GM12872 (cell line): ENCODE data around the gene LRRN3.

ENCODE experiments used
- TF ChIP-seq, protein P1 (sequence below): IDR thresholded peaks from 3 replicates; pipeline ENCODE4 v1.5.1; 2011; ENCODE audit warnings: low read depth, mild to moderate bottlenecking, low read length, moderate library complexity; ENCODE audit not compliant: insufficient read depth

The LRRN3 gene

DNA sequence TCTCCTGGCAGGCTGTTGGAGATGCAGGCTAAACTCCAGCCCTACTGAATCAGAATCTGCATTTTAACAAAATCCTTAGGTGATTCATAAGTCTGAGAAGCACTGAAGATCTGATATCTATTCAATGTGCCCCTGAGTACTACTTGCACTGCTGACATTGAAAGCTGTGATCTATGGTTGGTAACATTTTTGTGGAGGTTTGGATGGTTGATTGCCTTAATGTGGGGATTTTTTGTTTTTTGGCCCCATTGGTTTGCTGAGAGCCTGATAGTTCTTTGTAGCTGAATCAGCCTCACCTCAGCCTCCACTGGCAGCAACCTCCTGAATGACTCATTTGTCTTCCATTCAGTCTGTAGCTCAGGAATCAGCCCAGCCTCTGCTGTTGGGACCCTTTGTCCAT is 14.7 kb upstream of the LRRN3 start:
- TF ChIP-seq, protein P1, sequence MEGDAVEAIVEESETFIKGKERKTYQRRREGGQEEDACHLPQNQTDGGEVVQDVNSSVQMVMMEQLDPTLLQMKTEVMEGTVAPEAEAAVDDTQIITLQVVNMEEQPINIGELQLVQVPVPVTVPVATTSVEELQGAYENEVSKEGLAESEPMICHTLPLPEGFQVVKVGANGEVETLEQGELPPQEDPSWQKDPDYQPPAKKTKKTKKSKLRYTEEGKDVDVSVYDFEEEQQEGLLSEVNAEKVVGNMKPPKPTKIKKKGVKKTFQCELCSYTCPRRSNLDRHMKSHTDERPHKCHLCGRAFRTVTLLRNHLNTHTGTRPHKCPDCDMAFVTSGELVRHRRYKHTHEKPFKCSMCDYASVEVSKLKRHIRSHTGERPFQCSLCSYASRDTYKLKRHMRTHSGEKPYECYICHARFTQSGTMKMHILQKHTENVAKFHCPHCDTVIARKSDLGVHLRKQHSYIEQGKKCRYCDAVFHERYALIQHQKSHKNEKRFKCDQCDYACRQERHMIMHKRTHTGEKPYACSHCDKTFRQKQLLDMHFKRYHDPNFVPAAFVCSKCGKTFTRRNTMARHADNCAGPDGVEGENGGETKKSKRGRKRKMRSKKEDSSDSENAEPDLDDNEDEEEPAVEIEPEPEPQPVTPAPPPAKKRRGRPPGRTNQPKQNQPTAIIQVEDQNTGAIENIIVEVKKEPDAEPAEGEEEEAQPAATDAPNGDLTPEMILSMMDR, result no peak

DNA sequence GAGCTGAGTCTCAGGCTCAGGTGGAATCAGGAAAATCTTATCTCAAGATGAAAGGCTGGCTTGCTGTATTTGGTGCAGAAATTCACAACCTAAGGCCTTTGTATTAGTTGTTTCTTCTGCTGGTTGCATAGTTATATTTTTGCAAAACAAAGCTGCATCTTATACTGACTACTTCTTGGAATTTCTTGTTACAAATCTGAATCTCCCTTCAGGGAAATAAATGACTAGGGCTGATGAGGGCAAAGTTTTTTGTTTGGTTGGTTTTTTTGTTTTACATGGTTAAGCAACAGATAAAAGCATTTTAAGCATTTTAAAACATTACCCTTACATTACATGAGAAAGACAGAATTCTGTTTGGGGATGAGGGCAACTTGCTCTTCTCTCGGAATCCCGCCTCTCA is 13.9 kb upstream of the LRRN3 start:
- TF ChIP-seq, protein P1, result no peak

DNA sequence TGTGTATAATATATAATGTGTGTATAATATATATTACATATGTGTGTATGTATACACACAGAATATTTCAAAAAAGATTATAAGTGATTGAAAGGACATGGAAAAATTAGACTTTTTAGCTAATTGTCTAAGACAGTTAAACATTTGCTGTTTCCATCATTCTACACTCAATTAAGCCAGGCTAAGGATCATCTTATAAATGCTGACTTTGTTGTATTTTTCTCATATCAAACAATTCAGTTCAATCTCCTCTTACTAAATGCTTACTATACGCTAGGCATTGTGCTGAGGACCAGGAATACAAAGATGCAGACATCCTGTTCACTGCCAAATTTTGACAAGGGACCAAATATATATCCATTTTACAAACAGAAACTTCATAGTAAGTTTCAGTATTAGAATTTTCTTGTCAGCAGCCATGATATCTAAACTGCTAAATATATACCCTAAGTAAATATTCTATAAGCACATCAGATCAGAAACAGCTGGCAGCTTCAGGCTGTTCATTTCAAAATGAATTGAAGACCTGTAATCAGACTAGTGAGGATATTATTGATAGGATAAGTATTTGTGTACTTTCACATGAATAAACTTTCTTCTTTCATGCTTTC is 10.3 kb upstream of the LRRN3 start:
- TF ChIP-seq, protein P1, result no peak

DNA sequence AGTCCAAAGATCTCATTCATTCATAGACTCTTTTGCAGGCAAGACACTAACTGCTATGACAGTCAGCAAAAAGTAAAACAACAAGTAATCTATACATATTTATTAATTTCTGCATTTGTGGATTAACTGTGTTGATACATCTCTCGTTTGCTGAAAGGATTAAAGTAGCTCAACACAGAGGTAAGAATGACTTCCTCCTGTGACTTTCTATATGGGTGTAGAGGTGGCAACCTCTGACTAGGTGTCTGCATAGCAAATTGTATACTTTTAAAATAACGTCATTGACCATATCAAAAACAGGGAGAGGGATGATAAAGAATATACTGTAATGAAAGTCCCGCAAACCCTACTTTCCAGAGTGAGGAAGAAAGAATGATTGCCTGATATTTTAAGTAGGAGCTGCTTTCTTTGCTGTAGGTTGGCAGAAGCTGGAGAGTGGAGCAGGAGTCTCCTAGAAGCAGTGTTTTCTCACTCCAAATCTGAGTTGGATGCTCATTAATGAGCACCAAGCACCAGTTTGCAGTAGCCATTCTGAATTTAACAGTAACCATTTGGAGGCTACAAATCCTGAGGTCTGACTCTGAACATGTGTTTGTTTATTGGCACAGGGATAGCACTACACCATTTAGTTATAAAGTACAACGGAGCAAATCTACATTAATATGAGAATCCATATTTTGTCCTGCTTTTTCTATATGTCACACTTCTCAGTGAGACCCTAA is 9.2 kb upstream of the LRRN3 start:
- TF ChIP-seq, protein P1, result no peak

DNA sequence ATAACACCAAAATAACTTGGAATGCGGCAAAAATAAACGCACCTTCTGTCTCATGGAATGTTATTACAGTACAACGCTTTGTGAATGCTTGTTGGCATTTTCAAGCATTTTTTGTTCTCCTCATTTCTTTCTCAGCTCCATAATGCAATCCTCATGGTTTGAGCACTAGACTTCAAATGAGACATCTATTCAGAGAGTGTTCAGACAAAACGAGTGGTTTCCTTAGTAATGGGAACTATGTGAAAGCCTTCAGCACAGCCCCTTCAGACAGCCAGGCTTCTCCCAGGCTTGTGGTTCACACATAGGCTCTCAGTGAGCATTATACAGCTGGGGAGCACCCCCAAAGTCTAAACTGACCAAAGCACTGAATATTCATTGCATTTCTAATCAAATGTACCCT is 8.6 kb upstream of the LRRN3 start:
- TF ChIP-seq, protein P1, result no peak

DNA sequence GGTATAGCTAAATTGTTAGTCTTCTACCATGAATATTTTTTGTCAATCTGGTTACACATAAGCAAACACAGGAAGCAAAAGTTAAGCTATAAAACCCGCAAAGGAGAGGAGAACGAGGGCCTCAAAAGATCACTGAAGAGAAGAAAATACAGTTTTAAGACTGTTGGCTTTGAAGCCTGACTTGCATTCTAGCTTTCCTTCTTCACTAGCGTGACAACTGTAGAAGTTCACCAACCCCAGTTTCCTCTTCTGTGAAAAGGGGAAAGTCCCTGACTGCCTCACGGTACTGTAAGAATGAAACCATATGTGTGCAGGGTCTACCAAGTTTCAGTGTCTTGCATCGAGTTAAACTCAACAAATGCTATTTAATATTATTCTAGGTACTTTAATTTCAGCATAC is 7.5 kb upstream of the LRRN3 start:
- TF ChIP-seq, protein P1, result no peak

DNA sequence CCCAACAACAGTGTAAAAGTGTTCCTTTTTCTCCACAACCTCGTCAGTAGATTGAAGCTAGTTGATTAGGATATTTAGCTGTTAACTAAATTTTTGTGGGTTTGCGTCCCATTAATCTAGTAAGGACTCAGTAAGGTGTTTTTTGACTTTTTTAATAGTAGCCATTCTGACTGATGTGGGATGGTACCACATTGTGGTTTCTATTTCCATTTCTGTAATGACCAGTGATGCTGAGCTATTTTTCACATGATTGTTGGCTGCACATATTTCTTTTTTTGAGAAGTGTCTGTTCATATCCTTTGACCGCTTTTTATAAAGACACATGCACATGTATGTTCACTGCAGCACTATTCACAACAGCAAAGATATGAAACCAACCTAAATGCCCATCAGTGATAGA is 5.6 kb upstream of the LRRN3 start:
- TF ChIP-seq, protein P1, result no peak
